Hepatic stellate cell (primary cell): ENCODE results near the gene DCLK1.
A peak's percentile ranks its signal among the peaks of the same experiment; 100 is the strongest.

Source experiments
- DNase-seq: peaks from one replicate; pipeline ENCODE4 v3.0.0; 2011; ENCODE audit warnings: low spot score

The DCLK1 gene

DNA sequence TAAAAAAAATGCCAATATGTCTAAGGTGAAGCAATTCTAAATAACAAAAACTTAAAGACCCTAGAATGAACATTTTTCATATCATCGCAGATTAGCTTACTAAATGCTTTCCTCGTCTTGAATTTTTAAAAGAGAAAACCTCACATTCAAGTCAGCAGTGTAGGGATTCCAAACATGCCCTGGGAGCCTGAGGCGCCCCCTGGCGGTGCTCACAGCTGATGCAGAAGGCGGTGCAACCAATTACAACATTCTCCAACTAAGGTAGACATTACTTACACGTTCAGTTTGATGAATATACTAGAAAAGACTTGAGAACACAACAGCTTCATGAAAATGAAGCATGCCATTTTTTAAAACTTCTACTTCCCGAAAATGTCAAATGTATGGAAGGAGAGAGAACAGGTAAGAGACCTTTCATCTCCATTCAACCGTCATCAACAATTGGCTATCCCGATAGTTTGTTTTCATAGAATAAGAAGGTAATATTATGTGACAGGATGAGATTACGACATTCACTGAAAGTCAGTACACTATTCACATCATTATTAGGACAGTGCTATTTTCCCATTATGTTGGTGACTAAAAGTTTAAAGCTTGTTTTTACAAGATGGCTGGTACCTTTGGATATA, 304.4 kb downstream of the DCLK1 start:
- no peak for DNase-seq

DNA sequence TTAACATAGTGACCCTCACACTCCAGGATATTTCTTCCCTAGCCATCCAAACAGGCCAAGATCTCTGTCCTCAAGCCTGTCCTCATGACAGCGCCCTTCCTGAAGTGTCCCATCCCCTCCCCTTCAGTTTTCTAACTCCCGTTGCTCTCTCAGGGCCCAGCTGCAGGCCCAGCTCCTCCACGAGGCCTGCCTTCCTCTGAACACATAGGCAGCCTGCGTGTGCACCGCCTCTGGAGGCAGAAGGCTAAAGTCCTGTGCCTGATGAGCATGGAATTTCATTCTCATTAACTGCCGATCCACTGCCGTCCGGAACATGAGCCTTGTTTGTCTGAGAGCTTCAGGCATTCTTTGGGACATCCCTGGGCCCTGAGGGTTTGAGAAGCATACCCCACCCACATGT, 306.4 kb downstream of the DCLK1 start:
- no peak for DNase-seq

DNA sequence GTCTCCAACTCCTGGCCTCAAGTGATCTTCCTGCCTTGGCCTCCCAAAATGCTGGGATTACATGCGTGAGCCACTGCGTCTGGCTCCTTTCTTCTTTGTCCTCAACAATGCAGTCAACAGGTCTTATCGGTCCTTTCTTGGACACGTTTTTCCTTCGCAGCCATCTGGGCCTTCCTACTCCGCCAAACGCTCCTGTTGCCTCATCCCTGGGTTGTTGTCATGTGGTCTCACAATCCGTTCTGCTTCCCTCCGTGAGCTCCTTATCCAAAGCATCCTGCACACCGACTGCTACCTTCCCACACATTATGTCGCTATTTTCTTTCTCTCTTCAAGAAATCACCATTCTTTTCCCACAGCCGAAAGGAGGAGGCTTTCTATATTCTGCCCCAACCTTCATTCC, 306.8 kb downstream of the DCLK1 start:
- DNase-seq: no peak

DNA sequence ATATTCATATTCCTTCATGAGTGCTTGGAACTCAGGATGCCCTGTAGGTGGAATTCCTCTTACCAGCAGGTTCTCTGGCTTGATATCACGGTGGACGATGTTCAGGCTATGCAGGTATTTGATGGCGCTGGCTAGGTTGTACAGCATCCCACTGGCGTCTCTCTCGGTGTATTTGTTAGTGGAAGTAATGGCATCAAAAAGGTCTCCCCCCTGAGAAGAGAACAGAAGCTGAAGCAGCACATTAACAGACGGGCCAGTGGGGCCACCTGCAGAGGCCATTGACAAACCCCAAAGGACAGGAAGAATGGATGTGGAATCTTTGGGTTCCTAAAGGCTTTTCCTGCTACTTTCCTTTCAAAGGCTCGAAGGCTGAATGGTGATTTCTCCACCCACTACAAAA, 308.5 kb downstream of the DCLK1 start:
- DNase-seq: no peak

DNA sequence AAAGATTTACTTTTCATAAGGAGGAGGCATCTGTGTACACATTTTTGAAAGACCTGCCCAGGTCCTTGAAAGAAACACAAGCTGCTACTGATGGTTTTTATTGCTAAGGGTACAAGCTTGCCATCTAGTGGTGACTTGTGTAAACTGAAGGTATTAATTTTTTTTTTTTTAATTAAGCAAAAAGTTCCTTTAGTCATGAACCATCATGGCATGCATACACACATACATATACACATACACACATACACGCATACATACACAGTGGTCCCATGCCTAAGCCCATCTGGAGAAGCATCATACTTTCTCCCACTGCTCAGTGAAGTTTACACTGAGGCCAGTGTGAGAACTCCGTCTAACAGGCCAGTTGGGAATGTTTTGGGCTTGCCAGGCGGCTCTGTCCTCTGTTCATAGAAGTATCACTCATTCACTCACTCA, 312.5 kb downstream of the DCLK1 start:
- peak; percentile 11 for DNase-seq

DNA sequence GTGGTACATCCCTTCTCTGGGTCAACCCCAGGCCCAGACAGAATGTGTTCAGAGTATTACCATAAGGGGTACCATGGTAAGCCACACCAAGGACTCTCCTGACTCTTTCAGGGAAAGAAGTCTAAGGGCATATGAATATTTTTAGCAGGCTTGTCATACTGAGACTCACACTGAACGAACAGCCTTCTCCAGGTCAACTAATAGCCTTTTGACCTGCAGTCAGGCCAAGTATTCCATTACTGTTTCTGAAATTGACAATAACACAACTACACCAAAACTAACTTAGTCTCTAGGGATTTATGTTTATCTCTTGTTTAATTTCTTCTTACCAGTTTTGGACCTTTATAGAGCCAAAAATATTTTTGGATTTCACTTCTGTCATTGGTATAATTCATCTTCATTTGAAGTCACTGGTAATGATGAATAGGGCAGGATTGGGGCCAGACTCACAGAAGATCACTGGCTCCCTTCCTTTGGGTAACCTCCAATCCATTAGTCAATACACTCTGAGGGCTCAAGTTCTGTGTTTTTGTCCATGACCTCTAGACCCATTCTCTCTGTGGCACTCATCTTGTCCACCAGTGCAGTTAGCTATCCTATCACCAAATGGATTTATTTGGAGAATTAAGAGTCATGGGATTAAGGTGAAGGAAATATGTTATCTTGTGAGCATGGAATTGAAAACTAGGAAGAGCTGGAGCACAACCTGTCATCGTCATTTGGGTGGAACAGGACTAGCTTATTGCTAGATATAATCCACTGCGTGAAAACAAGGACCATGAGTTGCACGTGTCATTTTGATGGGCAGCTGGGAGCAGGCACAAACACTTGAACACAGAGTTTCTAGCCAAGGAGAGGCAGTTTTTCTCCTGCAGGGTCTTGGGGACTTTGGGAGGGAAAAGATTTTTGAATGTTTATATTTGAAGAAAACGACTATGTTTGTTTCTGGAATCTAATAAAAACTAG, 313.3 kb downstream of the DCLK1 start:
- no peak for DNase-seq

DNA sequence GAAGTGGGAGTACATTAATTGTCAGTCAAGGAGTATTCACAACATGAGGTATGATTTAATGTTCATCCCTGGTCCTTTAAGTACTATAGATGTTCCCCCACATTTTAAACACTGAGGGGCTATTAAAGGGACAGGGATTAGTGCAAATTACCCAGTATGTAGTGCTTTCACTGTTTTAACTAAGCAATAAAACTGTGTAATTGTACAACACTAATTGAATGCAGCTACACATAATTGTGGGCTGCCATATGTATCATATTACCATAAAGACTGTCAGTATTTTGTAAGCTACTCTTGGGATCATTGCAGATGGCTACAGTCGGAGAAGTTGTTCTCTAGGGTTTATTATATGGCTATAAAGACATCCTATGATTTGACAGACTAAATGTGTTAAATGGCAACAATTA, 316.6 kb downstream of the DCLK1 start:
- DNase-seq: no peak

DNA sequence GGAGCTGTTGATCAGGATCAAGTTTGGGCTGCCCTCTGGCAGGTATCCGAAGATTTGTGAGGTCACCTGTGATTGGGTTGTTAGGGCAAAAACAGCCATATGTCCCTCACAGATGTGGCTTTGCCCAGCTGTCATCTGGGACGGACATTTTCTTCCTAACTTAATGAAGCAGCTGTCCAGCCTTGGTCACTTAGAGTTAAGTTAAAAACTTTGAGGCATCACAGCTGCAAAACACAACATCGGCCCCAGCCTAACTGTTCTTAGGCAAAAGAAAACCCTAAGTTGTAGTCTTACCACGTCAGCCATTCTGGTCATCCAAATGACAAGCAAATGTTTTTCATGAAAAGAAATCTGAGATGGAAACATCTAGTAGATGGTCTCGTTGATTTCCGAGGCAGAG, 318.4 kb downstream of the DCLK1 start:
- DNase-seq: no peak

DNA sequence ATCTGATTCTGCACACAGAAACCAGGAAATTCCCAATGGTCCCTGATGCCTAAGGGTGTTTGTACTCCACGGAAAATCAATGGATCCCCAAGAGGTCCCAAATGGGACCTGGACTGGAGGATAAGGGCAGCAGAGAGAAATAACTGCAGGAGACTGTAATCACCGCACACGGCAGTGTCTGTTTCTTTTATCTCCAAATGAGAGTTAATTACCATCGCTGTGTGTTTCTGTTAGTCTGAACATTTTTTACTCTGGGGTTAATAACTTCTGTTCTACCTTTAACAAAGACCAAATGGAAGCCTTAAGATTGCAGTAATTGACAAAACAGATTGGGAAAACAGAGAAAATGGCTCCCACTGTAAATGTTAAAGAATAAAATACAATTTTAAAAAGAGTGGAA, 320.9 kb downstream of the DCLK1 start:
- DNase-seq: no peak

DNA sequence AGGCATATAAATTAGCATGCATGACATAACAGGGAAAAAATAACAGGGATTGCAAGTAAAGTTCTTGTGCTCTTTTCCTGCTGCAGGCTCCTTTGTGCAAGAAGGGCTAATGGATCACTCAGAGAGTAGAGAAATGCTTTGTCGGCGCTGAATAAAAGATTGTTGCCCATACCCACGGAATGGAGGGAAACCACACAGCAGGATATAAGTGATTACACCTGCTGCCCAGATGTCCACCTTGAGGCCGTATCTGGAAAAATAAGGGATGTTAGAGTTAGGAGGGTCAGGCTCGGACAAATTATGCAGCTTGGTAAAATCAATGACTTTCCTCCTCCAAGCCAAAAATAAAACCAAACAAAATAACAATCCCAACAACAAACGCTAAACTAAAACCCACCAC, 322.3 kb downstream of the DCLK1 start:
- no peak for DNase-seq

DNA sequence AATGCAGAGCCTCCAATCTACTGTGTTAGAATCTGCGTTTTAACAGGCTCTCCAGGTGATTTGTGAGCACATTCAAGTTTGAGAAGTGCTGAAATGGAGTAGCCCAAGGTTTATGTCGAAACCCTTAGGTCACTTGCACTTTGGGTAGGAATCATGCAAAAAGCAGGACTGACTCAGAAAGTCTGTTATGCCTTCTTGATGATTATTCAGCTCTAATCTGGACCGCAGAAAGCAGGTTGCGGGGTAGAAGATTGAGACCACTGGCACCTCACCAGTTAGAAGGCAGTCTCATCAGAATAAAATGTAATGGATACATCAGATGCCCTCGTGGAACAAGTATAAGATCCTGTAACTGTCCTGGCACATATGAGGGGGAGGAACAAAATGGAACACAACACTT, 326.3 kb downstream of the DCLK1 start:
- DNase-seq: no peak

DNA sequence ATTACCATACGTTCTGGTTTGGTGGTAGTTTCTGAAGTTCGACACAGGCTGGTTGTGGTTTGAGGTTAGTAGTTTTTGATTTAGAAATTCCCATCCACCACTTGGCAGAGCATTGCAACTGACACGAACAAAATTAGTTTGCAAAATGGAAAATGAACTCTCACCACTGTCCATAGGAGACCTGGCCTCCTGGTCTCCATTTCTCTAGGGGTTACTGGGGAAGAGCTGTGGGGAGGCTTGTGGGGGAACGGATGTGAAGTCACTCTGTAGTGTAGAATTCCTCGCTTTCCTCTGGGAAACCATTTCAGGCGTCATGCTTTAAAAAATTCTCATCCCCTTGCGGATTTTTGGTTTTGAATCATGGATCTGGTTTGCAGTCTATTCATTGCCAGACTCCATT, 333.2 kb downstream of the DCLK1 start:
- DNase-seq: no peak

DNA sequence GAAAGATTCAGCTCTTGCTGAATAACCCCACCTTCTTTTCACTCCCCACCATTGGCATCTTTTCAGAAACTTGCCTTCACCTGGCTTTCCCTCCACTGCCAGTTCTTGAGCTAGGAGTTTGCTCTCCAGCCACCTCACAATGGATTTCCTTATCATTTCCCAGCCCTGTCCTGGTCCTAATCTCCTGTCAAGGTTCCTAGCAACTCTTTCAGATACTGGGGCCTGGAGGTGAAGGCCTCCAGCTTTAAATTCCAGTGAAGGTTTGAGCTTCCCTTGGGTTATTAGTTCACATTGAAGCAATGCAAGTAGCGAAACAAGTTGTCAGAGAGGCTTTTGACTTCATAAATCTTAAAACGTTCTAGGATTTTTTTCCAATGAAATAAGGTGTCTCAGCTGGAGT, 333.9 kb downstream of the DCLK1 start:
- no peak for DNase-seq

DNA sequence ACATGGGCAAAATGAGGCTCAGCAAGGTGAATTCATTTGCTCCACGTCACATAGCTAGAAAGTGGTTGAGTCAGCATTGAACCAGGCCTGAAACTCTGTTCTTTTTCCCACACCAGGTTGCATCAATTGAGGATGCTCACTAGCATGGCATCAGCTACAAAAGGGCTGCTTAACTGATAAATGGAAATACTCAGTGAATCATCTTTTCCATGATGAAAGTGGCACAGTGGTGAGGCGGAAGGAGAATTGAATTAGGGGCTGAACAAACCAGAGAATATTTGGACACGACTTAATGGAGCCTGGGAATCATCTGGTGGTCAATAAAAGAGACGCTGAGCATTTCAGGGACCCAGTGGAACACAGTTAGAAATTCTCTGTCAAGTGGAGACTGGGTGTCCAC, 334.6 kb downstream of the DCLK1 start:
- DNase-seq: no peak

DNA sequence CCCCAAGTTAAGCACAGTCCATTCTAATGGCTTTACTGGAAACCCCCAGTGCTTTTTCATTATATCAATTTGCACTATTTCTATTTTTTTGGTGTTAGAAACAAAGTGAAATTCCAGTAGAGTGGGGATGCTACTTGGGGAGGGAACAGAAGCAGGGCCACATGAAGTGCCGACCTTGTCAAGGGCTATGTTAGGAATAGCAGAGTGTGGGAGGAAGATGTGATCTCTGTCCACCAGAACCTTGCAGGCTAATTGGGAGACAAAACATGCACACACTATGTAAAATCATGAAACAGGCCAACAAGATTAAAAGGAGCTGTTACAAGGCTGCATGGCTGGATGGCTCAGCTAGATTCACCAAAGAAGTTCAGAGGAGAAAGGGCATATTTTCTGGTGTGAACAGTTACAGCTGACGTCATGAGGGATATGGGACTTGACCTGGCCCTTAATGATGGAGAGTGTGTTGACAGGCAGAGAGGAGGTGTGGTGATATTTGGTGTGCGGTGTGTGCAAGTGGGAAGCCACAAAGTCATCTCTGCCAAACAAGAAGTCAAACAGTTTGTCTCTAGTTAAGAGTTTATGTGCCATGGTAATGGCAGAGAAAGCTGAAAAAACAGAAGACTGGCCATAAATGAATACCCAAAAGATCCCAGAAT, 336.3 kb downstream of the DCLK1 start:
- no peak for DNase-seq

DNA sequence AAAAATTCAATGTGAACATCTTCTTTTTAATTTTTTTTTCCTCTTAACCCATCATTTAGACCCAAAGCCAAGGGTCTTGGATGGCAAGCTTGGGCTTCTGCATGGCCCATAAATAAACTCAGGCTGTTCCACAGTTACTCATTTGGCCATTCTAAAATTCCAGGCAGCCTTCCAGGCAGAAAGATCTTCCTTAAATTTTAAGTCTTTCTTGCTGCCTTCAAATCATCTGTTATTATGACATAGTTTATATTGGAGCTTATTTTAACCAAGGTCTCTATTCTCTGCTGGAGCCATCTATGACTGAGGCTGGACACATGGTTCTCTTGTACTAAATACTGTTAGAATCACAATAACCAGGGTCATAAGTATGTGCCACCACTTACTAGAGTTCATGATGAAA, 337.4 kb downstream of the DCLK1 start:
- DNase-seq: no peak

DNA sequence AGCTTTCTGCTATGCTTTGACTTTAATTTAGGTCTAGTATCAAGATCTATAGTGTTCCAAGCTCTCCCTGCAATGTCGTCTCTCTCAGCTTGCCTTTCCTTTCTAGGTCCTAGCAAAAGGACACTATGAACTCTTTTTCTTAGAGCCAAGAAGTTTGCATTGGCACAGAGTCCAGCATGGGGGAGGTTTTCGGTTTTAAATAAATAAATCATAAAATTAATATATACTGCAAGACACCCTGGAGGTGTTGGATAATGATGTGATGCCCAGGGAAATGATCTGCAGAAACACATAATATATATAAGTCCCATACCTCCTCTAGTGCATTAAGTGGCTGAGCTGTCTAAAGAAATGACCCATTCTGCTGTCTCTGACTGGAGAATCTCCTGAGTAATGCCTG, 338.3 kb downstream of the DCLK1 start:
- no peak for DNase-seq

DNA sequence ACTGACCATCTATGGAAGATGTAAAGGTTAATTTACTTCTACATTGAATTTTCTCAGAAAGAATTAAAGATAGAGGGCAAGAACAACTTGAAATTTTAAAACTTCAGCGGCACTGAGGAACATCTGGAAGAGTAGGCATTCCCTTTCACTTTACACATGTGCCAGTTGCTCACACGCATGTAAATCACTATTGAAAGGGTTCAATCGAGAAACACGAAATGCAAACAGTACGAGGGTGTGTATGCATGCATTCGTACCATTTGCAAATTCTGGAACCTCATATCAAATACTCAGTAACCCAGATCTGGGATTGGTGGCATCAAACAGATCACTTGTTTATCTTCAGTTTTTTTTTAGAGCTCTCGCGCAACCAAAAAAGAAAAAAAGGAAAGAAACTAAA, 339.2 kb downstream of the DCLK1 start:
- DNase-seq: no peak

DNA sequence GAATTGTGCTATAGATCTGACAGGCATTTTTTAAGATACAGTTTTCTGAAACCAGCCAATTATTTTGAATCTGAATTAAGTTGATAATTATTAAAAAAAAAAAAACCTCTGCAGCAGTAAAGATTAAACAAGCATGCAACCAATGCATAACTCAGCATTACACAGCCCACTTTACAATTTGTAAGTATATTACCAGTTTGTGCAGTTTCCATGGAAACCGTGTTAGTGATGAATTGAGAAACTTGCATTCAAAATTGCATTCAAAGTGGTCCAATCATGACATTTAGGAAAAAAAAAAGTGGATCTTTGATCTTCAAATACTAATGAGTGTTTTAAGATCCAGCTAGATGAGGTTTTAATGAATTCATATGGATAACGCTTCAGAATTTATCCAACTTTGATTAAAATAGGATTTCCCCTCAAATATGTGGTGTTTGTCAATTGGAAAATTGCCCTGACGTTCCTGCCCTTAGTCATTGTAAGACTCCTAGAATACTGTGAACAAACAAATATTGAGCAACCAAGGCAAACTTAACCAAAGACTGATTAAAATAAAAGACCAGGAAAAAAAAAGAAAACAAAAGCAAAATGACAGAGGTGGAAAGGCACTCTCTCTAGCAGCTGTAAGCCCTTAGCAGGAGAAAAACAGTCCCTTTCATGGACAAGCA, 339.9 kb downstream of the DCLK1 start:
- DNase-seq: no peak

DNA sequence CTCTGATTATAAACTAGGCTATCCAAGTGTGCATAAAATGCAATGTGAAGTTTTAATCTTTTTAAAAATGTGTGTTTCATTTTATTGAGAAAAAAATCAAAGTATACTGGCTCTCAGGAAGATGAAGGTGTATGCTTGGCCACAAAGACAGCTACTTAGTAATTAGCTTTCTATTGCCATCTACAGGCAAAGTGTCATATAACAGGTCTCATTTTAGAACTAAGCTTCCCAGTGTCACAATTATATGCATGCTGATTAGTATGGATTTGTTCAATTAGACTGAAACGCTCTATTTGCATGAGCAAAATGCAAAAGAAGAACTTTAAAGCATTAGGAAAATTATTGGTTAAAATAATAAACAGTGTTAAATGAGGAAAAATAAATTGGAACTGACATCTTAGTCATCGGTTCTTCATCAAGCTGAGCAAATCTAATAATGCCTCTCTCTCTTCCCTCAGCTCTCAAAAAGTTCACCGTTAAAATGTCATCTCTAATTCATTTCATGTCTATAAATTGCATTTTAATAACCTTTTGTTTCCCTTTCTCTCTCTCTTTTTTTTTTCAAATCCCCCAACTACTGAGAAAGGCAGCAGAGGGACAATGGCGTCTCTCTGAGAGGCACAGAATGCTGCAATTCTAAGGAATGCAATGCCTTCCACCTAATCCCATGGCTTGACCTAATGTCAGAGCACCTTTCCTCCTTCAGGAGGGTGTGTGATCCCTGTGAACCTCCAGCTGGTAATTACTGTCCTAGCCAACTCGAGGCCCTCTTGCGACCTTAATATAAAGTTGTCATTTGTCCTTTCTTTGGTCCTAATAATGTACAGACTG, 341.6 kb downstream of the DCLK1 start:
- DNase-seq: no peak

DNA sequence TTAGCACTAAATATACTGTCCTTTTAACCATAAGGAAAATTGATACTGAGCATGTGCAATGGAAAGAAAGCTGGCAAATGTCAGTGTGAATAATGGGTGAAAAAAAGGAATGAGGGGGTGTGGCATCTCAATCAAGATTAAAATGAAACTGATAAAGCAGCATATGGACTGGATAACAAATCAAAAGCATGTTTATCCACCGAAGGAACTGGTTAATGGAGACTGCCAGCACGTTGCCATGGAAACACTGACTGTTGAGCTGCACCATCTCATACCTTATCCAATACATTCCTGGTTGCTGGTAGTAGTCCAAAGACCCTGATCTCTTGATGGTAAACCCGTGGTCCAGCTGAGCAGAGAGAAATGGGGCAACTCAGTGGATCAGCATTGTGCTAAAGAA, 343.2 kb downstream of the DCLK1 start:
- DNase-seq: no peak
